Kidney capillary endothelial cell (primary cell): Measurements from ENCODE around the gene DTHD1.

Experiments
- DNase-seq: peaks from one replicate; pipeline ENCODE4 v3.0.0-alpha.2; 2018; ENCODE audit warnings: low spot score

Gene DTHD1

DNA sequence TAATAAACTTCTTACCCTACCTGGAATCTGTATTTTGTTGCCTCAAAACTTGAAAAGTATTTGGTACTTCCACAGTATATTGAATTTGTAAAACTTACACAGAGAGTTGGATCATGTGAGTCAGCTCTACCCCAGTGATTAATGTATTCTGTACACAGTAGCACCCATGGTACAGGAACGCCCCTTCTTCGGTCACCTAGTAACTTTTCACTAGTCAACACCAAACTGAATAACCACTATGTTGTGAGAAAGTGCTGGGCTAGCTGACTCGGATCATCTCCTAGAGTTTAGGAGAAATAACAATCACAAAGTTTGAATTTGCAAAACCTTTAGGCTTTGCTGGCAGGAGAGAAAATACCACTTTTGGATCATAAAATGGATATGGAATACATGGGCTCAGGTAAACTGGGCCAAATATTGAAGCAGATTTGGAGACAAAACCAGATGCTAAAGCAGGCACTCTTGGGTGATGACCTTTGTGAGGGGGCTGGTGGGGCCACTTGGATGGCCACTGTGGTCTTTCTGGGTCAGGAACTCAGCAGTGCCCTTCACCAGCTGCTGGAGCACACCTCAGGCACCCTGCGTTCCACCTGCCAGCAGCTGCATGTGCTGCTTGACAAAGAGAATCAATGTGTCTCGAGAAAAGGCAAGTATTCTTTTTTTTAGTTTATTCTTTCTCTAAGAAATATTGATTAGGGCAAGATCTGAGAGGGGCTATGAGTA lies at the start of gene DTHD1:
Gene DTHD1, plus strand, starts transcription at position 233 of the 723 bp plus-strand sequence. Its CDS starts 143 bp downstream, at position 376.
- no peak for DNase-seq

DNA sequence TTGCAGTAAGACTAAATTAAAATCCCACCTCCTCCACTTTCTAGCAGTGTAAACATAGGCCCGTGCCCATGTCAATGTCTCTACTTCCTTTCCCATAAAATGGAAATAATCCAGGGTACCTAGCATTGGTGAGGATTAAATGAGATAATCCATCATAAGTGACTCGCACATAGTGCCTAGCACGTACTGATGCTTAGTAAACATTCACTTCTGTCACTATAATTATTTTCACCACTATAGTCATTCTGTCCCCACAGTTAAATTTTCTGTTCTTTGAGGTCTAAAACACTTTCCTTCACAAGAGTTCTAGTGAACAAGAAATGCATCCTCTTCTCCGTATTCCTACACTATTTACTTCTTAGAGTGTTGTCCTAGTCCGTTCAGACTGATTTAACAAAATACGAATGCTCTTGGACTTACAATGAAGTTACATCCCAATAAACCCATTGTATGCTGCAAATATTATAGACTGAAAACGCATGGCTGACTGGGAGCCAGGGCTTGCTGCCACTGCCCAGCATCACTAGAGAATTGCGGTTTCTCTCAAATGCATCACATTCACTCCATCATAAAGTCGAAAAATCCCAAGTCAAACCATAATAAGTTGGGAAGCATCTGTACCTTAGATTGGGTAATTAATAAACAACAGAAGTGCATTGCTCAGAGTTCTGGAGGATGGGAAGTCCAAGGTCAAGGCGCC lies 47.7 kb upstream of the DTHD1 start:
- no peak for DNase-seq

DNA sequence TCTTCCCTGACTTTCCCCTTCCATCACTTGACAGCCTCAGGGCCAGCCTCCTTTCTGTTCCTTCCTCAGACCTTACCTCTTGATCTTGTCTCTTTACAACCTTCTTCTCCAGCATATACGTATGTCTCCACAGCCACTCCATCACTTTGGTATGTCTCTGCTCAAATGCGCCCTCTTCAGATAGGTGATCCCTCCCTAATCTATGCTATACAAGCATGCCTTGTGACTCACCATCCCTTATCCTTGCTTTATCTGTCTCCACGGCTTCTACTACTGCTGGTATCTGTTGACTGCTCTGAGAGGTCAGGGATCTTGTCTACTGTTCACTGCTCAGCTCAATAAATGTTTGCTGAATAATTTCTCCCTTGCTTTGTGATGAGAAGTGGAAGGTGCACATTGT lies 46.1 kb upstream of the DTHD1 start:
- no peak for DNase-seq

DNA sequence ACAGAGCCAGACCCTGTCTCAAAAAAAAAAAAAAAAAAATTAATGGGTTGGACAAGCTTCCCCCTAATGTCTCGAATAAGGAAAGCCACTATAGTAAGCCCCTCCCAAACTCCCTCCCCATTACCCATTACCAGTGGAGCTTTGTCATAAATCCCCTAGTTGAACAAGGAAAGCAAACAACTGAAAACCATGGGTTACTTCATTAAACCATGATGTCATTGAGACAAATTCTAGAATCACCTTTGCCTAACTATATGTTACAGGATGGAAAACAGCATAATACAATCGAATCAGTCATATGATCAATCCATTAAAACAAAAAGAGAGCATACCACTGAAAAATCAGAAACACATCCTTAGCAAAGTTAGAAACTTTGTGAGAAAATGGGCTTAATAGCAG lies 45.3 kb upstream of the DTHD1 start:
- DNase-seq, result no peak

DNA sequence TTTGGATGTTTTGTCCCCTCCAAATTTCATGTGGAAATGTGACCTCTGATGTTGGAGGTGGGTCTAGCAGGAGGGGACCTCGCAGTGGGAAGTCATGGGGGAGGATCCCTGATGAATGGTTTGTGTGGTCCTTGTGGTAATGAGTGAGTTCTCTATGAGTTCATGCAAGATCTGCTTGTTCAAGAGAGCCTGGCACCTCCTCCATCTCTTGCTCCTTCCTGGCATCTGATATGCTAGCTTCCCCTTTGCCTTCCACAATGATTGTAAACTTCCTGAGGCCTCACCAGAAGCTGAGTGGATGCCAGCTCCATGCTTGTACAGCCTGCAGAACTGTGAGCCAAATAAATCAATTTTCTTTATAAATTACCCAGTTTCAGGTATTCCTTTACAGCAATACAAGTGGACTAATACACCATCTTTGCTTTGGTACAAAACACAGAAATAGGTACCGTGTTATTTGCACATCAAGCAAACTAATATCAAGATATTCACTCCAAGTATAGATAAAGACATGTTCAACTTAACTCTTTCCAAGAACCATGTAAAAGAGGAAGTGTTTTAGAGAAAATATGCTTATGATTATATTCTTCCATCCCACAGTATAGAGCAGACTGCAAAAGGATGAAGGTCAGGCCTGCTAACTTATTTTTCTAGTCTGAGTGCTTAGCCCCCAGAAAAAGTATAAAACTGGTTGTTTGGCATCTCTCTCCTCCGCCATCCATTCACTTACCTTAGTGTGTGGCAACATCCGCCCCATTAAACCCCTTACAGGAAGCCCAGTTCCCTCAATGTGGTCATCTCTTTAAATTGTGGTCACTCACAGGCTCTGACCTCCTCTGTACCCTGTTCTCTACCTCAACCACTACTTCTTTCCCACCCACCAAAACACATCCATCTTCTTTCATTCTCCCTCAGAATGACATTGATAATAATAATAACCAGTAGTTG lies 43.8 kb upstream of the DTHD1 start:
- no peak for DNase-seq

DNA sequence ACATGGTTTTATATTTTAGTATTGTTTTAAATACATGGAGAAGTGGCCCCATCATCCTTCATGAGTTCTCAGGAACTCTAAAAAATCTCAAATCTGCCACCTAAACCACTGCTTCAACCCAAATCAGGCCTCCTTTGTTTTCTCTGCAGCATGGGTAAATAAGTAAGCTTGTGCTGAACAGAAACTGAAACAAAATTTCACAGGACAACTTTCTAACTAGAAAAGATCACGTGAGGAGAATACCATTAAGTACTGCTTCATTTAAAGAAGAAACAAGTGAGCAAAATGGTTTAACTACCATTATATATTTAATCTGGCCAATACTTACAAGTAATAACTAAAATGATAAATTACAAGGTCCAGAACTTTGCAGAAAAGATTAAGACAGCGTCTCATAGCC lies 39.6 kb upstream of the DTHD1 start:
- DNase-seq, result peak; percentile 1

DNA sequence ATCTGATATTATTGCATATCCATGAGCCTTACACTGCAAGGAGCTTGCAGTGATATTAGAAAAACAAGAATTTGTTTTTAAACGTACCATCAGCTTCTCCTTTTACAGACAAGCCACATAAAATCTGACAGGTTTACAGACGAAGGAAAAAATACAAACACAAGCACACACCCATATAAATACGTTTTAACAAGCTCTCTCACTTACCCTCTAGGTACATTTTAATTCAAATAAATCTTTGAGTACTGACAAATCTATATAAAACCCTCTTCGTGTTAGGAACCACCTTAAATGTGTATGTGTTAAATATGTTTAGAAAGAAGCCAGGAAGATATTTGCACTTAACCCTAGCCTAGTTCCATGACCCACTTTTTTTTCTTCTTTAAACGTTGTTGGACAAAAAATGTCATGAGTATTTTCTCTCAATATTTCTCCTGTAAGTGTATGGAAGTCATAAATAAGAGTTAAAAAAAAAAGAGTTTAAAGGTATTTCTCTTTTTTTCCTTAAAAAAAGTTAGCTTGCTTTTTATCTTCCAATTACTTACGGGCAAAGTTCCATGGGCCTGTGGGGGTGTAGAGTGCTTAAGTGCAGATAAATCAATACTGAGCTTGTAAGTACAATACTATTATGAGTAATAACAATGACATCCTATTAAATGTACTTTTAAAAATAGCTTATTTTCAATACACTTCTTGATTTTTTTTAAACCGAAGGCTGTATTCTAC lies 38.6 kb upstream of the DTHD1 start:
- DNase-seq, result peak; percentile 6

DNA sequence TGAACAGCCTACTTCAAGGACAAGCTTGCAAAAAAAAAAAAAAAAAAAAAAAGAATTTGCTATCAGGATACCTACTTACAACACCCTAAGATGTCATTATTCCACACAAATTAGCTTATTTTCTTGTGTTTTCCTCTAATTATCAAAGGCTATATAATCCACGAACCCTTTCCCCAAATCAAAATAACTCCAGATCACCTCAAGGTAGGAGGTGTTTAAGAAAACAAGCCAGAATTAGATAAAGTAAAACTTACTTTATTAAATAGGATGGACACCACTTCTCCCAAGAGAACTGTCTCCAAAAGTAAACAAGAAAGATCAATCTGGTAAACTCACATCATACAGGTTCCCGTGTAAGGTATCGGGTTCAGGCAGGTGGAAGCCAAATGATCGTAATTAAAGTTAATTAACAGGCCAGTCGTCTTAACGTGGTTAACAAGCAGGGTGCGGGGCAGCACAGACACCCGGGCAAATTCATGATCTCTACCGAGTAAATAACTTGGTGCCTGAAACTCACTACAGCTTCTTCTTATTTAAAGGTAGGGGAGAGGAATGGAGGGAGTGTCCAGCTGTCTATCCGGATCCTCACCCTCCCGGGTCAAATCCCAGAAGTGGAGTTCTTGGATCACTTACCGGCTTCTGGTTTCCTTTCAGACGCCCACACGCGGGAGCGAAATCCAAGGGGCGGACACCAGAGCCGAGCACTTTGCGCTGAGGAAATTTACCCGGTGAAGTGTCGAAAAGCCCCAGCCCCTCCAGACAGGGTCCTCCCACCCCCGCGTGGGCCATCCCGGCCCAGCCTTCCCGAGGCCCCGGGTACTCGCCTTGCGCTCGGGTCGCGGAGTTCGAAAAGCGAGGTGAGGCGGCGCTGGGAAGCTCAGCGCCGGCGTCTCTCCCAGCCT lies 37.8 kb upstream of the DTHD1 start:
- DNase-seq, result peak; percentile 27

DNA sequence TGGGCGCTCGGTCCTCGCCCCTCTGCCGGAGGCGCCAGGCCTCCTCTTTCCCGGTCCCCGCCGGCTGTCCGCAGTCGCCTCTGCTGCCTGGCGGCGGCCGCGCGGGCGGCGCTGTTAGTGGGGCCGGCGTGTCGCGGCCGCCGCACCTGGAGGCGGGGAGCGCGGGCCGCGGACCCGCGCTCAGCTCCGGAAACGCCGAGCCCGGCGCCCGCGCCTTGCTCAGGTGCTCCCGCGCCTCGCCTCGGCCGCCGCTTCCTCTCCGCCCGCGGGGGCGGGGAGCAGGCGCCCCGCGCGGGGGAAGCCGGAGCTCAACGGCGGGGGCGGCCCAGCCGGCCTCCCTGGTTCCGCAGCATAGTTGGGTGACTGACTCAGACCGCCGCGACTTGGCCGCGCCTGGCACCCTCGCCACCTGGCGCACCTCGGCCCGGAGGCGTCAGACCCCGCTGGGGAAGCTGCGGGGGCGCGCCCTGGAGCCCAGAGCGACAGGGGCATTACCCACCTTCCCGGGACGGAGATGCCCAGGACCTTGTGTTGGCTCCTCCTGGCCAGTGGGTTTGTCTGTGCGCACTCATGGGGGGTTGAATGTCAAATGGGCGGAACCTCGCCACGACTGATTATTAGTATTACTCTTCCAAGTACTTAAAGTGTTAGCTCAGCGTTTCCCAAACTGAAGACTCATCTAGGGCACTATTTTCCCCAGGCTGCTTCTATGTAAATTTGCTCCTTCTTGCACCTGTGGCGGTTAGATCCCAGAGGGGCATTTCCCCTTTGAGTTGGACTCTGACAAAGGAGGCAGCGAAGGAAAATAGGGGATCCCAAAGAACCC lies 36.9 kb upstream of the DTHD1 start, which contains the start of gene ARAP2:
Gene ARAP2, minus strand, starts transcription at position 258 of the 826 bp plus-strand sequence. CDS start 15,028 bp downstream, outside the sequence.
- DNase-seq, result peak; percentile 36

DNA sequence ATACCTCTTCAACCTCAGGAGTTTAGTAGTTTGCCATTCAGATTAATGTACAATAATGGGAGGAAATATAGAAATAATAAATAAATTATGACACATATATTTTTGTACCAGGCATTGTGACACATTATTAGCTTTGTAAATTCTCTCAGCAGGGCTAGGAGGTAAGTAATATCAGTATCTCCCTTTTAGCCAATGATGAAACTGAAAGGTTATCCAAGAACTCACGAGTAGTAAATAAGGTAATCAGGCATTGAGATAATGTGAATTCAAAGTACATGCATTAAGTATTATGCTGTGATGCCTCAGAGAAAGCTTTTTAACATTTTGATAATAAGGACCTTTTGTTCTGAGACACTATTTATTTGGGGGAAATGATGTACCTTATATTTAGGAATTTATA lies 31.8 kb upstream of the DTHD1 start:
- DNase-seq, result no peak

DNA sequence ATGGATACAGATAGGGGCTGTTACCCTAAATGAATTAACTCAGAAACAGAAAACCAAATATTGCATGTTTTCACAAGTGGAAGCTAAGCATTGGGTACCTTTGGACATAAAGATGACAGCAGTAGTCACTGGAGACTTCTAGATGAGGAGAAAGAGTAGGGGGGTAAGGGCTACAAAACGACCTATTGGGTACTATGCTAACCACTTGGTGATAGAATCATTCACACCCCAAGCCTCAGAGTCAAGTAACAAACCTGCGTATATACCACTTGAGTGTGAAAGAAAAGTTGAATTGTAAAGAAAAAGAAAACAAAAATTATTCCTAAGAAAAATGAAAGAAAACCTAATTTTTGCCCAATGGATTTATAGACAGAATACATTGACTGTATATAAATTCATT lies 29.4 kb upstream of the DTHD1 start:
- DNase-seq, result no peak

DNA sequence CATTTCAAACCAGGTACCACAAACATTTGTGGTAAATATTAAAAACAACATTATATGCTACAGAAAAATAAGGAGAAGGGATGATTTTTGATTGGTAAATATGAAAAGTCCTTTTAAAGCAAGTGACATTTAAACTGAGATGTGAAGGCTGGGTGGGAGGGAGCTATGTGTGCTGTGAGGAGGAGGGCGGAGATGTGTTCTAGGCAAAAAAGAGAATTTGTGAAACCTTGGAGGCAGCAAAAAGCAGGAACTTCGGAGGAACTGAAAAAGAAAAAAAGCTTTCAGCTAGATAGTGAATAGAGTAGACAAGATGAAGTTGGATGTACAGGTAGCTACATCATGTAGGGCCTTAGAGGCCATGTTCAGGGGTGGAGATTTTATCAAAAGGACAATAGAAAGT lies 27.0 kb upstream of the DTHD1 start:
- no peak for DNase-seq

DNA sequence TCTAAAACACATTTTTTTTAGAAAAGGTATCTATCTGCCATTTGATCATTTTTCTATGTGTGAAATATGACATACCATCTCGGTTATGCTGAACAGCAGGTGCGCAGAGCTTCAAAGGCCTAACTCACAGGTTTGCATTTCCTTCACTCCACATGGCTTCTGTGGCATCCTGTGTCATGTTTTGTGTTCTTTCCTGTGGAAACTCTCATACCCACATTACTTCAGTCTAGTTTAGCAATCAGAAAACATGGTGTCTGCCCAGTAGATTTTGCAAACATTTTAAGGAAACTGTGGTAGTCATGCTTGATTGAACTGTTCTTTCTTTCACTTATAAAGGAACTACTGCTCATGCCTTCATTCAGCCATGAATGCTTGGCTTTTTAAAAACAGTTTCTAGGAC lies 25.8 kb upstream of the DTHD1 start:
- DNase-seq, result no peak

DNA sequence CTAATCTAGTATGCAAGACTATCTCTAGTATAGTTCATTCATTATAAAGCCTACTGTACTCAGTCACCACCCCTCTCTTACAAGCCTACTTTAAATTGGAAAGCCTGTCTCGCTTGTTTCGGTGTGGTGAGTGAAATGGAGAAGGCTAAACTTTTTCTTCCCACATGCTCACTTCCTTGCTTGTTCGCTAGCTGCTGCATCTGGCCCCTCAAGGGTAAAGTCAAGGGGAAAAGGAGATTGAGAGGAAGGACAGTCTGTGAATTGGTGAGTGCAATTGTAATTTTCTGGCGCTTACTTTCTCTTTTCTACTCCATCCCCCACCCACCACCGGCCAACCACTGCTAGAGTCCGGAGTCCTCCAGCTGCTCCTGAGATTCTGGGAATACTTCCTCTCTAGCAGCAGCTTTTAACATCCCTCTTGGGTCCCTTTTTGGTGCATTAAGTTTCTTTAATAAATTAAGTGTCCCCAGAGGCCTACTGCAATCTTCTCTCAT lies 25.0 kb upstream of the DTHD1 start:
- no peak for DNase-seq

DNA sequence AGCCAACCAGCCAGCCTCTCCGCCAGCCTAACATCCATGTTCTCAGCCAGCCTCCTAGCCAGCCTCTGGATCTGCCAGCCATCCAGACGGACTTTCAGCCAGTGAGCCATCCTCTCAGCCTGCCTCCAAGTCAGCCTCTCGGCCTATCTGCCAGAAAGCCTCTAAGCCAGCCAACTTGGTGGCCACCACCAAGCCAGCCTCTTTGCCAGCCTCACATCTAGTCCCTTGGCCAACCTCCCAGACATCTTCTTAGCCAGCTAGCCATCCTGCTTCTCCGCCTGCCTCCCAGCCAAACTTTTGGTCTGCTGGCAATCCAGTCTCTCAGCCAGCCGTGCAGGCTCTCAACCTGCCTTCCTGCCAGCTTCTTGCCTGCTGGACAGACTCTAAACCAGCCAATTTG lies 20.7 kb upstream of the DTHD1 start:
- DNase-seq, result no peak

DNA sequence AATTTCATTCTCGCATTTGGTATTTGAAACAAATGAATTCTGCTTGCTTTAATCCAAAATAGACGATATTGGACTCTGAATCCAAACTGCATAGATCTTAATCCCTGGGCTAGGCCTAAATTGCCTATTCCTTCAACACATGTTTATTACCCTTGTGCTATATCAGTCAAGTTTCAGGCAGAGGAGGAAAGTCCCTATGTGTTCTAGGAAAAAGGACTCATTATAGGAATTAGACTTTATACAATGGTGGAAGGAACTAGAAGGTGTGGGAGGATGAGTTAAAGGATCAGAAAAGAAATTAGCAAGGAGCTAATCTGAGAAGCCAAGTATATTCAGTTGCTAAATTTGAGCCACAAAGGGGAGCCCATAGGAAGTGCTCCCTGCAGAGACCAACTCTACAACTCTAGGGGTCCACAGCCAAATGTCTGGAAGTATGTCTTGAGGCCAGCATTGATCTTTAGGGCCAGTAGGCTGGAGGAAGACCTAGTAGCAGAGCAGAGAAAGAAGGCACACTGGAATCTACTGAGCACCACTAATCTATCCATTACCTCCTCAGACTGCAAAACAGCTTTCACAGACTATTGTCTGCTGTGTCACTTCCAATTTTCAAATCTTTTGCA lies 17.1 kb upstream of the DTHD1 start:
- DNase-seq, result no peak

DNA sequence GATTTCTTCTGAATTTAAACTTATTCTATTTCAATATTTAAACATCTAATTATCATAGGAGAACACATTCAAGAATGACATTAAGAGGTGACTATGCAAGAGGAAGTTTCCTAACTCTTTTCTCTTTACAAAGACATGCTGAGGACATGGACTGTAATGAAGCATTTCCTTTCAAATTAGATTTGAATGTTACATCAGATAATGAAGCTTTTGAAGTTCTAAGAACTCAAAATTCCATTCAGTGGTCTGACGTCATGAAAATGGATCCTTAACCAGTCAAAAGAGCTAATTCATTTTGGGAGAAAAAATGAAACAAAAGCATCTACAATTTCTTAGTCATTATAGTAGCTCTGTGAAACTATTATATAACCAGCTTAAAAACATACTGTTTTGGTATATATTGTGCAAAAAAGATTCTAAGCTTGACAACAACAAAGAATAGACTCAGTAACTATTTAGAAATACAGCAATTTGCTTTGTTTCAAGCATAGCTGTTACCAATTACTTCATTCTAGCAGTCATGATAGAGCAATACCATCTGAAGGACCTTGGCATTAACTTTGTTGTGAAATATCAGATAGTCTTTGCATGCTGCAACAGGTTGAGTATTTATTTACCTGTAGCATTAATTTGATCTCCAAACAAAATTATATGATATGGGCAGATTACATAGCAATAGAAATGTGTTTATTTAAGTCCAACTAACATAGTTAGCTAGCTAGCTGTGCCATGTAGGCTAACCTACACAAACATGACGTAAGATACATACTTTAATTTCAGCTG lies 13.7 kb upstream of the DTHD1 start:
- DNase-seq, result no peak

DNA sequence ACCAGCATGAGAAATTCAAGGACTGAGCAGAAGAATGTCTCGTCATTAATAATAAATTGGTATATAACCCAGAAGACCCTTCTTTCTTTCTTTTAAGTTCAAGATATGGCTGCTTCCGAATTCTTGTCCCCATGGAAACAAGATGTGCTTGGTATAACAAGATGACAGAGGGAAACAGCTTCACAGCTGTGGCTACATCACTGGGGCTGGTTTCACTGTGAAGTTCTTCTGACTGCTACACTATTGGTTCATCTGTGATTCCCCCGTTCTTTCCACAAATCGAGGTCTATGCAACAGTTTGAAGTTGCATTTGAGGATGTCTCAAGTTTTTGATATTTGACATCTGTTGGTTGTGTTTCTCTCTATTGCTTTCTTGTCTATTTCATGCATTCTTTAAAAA lies 12.3 kb upstream of the DTHD1 start:
- DNase-seq, result no peak
